ENCODE results near the gene CTSA. TPM values are rescaled to one million over a fixed set of nuclear protein-coding genes. Genes with fewer than 3 reads are reported as not detected.
"Not testable (repeated sequence)": the region's sequence is repeated elsewhere in the genome, so short reads cannot be mapped to it uniquely, and the experiment has no call there.

Gene CTSA
- total RNA-seq, 6 experiments from 2014 or later: 133 to 176 (median 155) TPM

GRCh38 chr20:45867136-45867818 is 23.9 kb upstream of the CTSA start:
- Mint-ChIP-seq H3K36me3 (ENCODE audit: low read depth) (no peaks in the 10 kb centered on the region), H3K27ac (peak overlapping the region; percentile 97), H3K4me3 (peak overlapping the region; percentile 50), H3K4me1 (ENCODE audit: low read depth) (peaks cover 21% of the 10 kb centered on the region), H3K9me3 (no peaks in the 10 kb centered on the region), H3K27me3 (ENCODE audit: insufficient read depth) (no peaks in the 10 kb centered on the region)
- DNase-seq: no peak
- TF ChIP-seq, protein P1, sequence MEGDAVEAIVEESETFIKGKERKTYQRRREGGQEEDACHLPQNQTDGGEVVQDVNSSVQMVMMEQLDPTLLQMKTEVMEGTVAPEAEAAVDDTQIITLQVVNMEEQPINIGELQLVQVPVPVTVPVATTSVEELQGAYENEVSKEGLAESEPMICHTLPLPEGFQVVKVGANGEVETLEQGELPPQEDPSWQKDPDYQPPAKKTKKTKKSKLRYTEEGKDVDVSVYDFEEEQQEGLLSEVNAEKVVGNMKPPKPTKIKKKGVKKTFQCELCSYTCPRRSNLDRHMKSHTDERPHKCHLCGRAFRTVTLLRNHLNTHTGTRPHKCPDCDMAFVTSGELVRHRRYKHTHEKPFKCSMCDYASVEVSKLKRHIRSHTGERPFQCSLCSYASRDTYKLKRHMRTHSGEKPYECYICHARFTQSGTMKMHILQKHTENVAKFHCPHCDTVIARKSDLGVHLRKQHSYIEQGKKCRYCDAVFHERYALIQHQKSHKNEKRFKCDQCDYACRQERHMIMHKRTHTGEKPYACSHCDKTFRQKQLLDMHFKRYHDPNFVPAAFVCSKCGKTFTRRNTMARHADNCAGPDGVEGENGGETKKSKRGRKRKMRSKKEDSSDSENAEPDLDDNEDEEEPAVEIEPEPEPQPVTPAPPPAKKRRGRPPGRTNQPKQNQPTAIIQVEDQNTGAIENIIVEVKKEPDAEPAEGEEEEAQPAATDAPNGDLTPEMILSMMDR (IDR thresholded peaks at IDR 0.05): no peak

DNA sequence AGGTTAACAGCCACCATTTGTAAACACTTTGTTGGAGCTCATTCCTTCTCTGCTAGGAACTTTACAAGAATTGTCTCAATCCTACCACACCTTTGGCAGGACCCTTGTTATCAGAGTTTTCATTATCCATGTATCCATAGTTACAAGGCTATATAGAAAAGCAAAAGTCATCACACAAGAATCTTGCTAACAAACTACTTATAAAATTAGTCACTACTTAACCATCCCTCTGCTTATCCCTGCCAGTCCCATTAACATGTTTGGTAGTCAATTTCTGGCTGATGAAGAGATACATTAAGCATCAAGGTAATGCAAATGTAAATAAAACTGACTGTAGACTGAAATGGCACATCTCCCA is 23.3 kb upstream of the CTSA start:
- no peaks in the 10 kb centered on the region for H3K9me3 Mint-ChIP-seq
- peaks cover 21% of the 10 kb centered on the region for H3K4me1 Mint-ChIP-seq (ENCODE audit: low read depth)
- H3K27me3 Mint-ChIP-seq (ENCODE audit: insufficient read depth): no peaks in the 10 kb centered on the region

DNA sequence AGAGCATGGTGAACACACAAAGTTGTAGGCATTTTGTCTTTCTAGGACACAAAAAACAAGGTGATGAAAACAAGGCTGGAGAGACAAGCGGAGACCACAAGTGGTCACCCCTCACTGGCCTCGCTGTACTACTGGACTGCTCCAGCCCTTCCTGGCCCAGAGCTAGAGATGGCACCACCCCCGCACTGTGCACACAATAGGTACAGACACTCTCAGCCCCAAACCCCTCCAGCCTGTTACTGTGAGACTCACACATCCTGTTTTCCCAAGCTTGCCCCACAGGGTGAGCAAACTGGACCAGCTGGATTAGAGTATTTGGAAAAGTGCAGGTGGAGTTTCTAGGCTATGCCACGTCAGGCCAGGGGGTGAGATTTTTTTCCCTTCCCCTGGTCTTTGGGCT is 18.5 kb upstream of the CTSA start:
- Mint-ChIP-seq H3K4me1 (ENCODE audit: low read depth) (peaks cover 16% of the 10 kb centered on the region), H3K27ac (no peak overlapping the region), H3K36me3 (ENCODE audit: low read depth) (no peaks in the 10 kb centered on the region), H3K9me3 (no peaks in the 10 kb centered on the region), H3K27me3 (ENCODE audit: insufficient read depth) (no peaks in the 10 kb centered on the region), H3K4me3 (no peak overlapping the region)
- TF ChIP-seq, protein P1 (IDR thresholded peaks at IDR 0.05): no peak
- no peak for DNase-seq

More for the DNA sequence above, 23.3 kb upstream of the CTSA start:
- TF ChIP-seq, protein P1 (IDR thresholded peaks at IDR 0.05): no peak
- Mint-ChIP-seq H3K4me3 (peak overlapping the region; percentile 50), H3K27ac (peak overlapping the region; percentile 97), H3K36me3 (ENCODE audit: low read depth) (no peaks in the 10 kb centered on the region)
- peak; percentile 87 for DNase-seq

DNA sequence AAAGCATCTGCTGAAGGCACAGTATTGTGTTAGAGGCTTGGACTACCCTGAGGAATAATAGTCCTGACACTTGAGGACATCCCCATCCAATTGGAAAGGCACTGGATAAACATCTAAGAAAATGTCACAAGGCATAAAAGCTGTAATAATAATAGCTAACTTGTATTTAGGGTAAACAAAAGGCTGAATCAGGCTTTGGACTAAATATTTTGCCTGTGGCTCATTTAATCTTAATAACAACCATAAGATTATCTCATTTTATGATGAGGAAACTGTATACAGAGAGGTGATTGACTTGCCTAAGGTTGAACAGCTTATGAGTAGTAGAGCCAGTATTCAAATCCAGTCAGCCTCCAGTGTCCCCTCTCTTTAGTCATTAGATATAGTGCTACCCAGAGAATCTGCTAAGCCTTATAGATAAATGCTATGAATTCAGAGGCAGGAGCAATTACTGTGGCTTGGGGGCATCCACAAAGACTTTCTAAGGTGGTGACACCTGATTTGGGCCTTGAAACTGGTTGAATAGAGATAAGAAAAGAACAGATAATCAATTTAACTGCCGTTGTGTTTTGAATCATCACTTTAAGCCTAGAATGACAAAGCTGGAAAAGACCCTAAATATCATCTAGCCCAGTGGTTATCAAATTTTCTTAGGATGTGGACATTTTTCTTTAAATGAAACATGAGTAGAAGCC is 17.6 kb upstream of the CTSA start:
- no peak overlapping the region for H3K27ac Mint-ChIP-seq
- no peak overlapping the region for H3K4me3 Mint-ChIP-seq
- H3K36me3 Mint-ChIP-seq (ENCODE audit: low read depth): no peaks in the 10 kb centered on the region
- H3K9me3 Mint-ChIP-seq: no peaks in the 10 kb centered on the region
- DNase-seq: peak; percentile 19
- peaks cover 8% of the 10 kb centered on the region; the same call in 1 of the 2 replicates for H3K4me1 Mint-ChIP-seq (ENCODE audit: low read depth)
- TF ChIP-seq, protein P1 (IDR thresholded peaks at IDR 0.05): no peak
- H3K27me3 Mint-ChIP-seq (ENCODE audit: insufficient read depth): no peaks in the 10 kb centered on the region

GRCh38 chr20:45874104-45874481 is 17.0 kb upstream of the CTSA start:
- not testable (repeated sequence) for H3K27me3 Mint-ChIP-seq (ENCODE audit: insufficient read depth); H3K4me1 Mint-ChIP-seq (ENCODE audit: low read depth); H3K4me3 Mint-ChIP-seq; H3K9me3 Mint-ChIP-seq; DNase-seq; H3K36me3 Mint-ChIP-seq (ENCODE audit: low read depth); H3K27ac Mint-ChIP-seq

DNA sequence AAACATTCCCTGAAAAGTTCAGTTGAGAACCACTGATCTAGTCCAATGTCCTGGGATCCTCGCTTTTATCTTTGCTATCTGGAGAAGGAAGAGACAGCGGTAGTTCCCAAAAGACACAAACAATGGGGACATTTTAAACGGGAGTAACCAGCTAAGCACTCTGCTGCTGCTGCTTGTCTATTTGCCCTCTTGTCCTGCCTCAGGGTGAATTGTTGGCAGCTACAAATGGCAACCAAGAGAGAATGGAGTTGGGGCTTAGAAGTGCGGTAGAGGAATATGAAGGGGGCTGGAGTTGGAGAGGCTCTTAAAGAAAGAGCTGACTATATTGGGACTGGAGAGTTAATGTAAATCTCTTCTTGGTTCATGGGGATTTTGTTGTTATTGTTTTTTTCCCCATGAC is 16.6 kb upstream of the CTSA start:
- Mint-ChIP-seq H3K27ac (no peak overlapping the region), H3K4me3 (no peak overlapping the region)

More for the DNA sequence above, 16.6 kb upstream of the CTSA start:
- no peaks in the 10 kb centered on the region for H3K27me3 Mint-ChIP-seq (ENCODE audit: insufficient read depth)
- H3K4me1 Mint-ChIP-seq (ENCODE audit: low read depth): peaks cover 8% of the 10 kb centered on the region; the same call in 1 of the 2 replicates
- TF ChIP-seq, protein P1 (IDR thresholded peaks at IDR 0.05): no peak
- H3K36me3 Mint-ChIP-seq (ENCODE audit: low read depth): no peaks in the 10 kb centered on the region
- DNase-seq: no peak
- no peaks in the 10 kb centered on the region for H3K9me3 Mint-ChIP-seq

All from HFFc6 (cell line).